GM06990 (cell line): ENCODE results near the gene DSPP.

ENCODE experiments used
- DNase-seq: peaks from one replicate; pipeline ENCODE4 v3.0.0-alpha.2; 2011; ENCODE audit not compliant: insufficient read length; ENCODE audit errors: extremely low read depth
- H3K27me3 ChIP-seq: replicated peaks from 2 replicates; pipeline ENCODE4 v1.6.0; 2011; ENCODE audit warnings: low read length; ENCODE audit not compliant: control insufficient read depth, insufficient read depth
- H3K36me3 ChIP-seq: 2 replicates; pipeline ENCODE4 v1.5.1; 2011; ENCODE audit warnings: low read length; ENCODE audit not compliant: control insufficient read depth, insufficient read depth
- H3K4me3 ChIP-seq: replicated peaks from 2 replicates; pipeline ENCODE4 v1.5.1; 2011; ENCODE audit warnings: low read depth, mild to moderate bottlenecking, control low read depth, low read length
- TF ChIP-seq, protein P1 (sequence below): IDR thresholded peaks from 2 replicates; pipeline ENCODE4 v1.5.1; 2011; ENCODE audit warnings: low read length, control low read depth, mild to moderate bottlenecking, inconsistent platforms; ENCODE audit not compliant: insufficient read depth, poor library complexity, severe bottlenecking

Gene DSPP

DNA sequence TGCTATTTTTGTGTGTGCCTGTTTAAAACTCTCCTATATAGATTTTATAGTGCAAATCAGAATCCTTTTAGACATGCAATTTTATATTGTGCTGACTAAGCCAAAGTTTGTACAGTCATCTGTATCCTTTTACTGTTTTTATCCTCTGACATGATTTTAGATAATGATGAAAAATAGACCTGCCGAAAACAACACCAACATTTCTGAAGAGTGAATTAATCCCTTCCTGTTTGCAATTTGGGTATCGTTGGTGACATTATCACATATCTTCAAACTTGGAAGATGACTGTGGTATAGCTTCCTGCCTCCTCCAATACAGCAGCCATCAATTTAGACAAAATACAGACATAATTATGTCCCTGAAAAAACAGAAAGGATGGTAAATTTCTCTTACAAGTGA lies 28.9 kb upstream of the DSPP start:
- no peaks in the 10 kb centered on the region for H3K36me3 ChIP-seq
- no peaks in the 10 kb centered on the region for H3K27me3 ChIP-seq
- DNase-seq: no peak
- no peak overlapping the region for H3K4me3 ChIP-seq
- TF ChIP-seq, protein P1, sequence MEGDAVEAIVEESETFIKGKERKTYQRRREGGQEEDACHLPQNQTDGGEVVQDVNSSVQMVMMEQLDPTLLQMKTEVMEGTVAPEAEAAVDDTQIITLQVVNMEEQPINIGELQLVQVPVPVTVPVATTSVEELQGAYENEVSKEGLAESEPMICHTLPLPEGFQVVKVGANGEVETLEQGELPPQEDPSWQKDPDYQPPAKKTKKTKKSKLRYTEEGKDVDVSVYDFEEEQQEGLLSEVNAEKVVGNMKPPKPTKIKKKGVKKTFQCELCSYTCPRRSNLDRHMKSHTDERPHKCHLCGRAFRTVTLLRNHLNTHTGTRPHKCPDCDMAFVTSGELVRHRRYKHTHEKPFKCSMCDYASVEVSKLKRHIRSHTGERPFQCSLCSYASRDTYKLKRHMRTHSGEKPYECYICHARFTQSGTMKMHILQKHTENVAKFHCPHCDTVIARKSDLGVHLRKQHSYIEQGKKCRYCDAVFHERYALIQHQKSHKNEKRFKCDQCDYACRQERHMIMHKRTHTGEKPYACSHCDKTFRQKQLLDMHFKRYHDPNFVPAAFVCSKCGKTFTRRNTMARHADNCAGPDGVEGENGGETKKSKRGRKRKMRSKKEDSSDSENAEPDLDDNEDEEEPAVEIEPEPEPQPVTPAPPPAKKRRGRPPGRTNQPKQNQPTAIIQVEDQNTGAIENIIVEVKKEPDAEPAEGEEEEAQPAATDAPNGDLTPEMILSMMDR: no peak

DNA sequence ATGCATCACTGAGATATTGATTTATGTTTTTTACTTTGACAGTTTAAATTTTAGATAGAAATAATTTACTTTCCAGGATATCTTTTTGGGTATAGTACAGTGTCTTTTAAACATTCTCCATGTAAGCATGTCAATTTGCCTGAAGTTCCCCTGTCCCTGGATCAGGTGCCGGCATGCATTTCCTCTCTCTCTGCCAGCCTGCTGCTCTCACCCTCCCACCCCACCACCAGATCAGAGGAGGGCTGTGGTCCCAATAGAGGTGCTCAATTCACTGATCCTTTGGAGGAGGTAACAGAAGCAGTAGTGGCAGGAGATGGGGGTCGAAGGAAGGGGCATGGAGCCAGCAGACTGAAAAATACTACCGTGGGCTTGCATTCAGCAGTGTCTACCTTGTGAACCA lies 28.3 kb upstream of the DSPP start:
- Histone ChIP-seq H3K27me3 (no peaks in the 10 kb centered on the region), H3K4me3 (no peak overlapping the region), H3K36me3 (no peaks in the 10 kb centered on the region)
- no peak for DNase-seq
- TF ChIP-seq, protein P1: no peak

DNA sequence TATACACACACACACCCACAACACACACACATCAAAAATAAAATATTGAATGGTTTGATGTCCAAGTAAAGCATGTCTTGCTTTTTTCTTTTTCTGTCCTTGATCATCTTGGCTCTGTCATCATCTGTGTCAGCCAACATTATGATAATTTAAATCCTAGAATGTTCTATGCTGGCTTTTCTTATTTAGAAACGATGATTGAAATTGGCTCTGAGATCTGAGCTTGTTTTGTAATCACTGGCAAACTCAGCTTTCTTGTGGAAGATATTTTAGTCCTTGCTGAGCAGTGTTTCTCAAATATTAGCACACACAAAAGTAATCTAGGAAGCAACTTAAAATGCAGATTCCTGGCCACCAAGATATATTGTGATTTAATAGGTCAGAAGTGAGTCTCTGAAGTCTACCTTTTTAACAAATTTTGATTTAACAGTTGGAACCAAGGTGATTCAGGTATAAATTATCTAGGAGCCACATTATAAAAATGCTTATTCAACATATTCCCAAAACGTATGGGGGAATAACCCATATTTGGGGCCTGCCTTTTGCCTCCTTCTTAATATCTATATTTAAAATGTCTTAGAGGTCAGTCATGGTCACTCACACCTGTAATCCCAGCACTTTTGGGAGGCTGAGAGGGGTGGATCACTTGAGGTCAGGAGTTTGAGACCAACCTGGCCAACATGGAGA lies 24.0 kb upstream of the DSPP start:
- no peak for DNase-seq
- H3K27me3 ChIP-seq: no peaks in the 10 kb centered on the region
- no peak overlapping the region for H3K4me3 ChIP-seq
- no peaks in the 10 kb centered on the region for H3K36me3 ChIP-seq
- TF ChIP-seq, protein P1: no peak

DNA sequence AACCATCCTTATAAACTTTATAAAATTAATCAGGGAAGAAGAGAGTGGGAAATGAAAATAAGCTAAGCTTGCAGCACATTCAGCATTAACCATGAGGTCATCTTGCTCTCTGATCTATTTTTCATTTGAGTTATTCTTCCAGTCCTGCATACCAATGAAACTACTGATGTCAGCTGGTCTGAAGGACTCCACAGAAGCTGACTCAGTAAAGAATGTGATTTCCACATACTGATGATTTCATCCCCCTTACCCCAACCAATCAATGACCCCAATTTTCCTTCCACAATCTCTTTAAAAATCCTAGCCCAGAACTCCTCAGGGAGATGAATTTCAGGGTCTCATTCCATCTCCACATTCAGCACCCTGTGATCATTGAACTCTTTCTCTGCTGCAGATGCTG lies 18.8 kb upstream of the DSPP start:
- TF ChIP-seq, protein P1: no peak
- no peak for DNase-seq
- no peaks in the 10 kb centered on the region for H3K36me3 ChIP-seq
- H3K4me3 ChIP-seq: no peak overlapping the region
- H3K27me3 ChIP-seq: no peaks in the 10 kb centered on the region

DNA sequence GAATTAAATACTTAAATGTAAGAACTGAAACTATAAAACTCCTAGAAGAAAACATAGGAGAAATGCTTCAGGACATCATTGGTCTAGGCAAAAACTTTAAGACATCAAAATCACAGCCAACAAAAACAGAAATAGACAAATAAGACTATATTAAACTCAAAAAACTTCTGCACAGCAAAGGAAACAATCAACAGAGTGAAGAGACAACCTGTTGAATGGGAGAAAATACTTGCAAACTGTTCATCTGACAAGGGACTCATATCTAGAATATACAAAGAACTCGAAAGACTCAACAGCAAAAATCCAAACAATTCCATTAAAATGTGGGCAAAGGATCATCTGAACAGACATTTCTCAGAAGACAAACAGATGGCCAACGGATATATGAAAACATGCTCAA lies 16.2 kb upstream of the DSPP start:
- Histone ChIP-seq H3K27me3 (no peaks in the 10 kb centered on the region), H3K36me3 (no peaks in the 10 kb centered on the region), H3K4me3 (no peak overlapping the region)
- DNase-seq: no peak
- TF ChIP-seq, protein P1: no peak

DNA sequence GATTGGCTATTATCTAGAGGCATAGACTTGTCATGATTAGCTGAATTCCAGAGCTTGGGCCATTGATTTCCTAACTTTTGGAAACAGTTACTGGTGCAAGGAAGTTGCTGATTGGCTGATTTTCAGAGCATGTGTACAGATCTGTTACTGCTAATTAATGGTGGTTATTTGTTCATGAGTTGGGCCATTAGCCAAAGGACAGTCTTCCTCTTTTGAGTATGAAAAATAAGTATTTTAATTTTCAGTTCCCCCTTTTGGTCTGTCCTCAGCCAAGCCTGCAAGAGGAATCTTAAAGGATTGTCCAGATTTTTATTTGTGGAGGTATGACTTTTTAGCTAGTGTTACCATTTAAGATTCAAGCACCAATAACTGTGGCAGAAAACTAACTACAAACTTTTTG lies 7.0 kb upstream of the DSPP start:
- TF ChIP-seq, protein P1: no peak
- no peak for DNase-seq
- Histone ChIP-seq H3K36me3 (no peaks in the 10 kb centered on the region), H3K27me3 (no peaks in the 10 kb centered on the region), H3K4me3 (no peak overlapping the region)
